Colon (tissue), 2 donors: ENCODE results near the gene NCOR2.
"Not testable (repeated sequence)": the region's sequence is repeated elsewhere in the genome, so short reads cannot be mapped to it uniquely, and the experiment has no call there.

Experiments
- FAIRE-seq: peaks from 2 replicates; lab custom pipeline; 2012; peaks lifted over from hg19 to GRCh38; lab: Jason Lieb, UNC
- donor health status: control.
- donor health status: control.

NCOR2 gene

DNA sequence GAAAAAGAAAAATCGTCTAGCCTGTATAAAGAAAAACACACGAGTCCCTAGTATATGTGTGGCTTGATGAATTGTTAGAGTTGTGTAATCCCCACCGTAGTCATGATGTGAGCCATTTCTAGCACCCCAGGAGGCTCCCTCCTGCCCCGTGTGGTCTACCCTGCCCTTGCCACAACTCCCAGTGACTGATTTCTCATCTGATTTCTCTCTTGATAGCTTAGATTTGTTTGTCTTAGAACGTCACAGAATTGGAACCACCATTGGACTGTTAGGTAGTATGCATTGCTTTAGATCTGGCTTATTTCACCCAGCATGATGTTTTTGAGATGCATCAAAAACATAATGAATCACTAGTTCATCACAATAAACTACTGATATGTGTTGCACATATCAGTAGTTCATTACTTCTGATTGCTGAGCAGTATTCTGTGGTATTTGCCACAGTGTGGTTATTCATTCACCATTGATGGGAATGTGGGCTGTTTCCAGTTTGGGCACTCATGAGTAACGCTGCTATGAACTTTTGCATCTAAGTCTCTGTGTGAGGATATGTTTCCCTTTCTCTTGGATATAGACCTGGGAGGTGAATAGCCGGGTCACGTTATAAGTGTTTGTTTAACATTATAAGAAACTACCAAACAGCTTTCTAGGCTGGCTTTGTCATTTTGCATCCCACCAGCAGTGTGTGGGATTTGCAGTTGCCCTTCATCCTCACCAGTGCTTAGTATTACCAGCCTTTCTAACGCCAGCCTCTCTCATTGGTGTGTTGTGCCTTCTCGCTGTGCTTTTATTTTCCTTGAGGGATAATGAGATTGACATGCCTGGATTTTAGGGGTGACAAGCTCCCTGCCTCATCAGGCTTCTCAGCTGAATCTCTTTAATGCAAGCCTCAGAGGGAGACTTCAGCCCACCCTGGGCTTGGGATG, 31.9 kb upstream of the NCOR2 start:
- FAIRE-seq, result no peak

DNA sequence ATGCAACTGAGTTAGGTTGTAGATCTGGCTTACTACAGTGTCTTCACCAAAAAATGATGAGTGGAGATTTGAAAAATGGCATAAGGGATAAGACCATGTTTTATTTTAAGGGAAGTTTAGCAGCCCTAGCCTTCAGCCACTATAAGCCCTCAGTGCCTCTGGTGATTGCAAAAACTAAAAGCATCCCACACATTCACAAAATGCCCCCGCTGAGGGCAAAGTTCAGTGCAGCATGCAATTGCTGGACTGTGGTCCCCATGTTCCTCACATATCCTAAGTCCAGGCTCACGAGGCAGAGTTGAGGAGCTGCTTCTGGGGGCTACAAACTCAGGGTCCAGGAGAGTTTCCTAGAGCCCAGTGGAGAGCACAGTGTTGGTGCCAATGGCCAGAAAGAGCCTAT, 29.6 kb upstream of the NCOR2 start:
- no peak for FAIRE-seq

DNA sequence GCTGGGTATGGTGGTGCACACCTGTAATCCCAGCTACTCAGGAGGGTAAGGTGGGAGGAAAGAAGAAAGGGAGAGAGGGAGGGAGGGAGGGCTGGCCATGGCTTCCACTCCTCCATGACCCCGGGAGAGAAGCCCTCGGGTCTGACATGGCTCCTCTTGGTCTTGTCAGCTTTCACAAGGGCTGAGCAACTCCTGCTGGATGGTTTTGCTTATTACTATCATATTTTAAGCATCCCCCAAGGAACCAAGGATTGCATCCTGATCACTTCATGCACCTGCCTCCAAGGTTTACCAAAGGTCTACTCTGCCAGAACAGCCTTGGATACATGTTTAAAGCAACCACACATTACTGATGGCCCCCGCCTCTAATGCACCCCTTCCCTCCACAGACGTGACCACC, 28.0 kb upstream of the NCOR2 start:
- FAIRE-seq, result no peak

DNA sequence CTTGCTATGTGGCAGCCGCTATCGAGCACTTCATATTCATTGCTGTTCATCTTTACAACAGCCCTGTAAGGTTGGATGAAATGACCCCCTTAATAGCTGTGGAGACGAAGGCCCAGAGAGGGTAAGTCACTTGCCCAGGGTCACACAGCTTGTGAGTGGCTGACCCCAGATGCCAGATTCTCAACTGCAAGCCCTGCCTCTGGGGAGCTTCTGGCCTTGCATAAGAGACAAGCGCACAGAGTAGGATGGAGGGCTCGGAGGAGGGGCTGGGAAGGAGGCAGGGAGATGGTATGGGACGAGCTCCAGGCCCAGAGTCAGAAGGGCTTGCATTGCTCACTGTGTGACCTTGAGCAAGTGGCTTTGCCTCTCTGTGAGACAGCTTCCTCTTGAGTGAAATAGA, 27.4 kb upstream of the NCOR2 start:
- no peak for FAIRE-seq

DNA sequence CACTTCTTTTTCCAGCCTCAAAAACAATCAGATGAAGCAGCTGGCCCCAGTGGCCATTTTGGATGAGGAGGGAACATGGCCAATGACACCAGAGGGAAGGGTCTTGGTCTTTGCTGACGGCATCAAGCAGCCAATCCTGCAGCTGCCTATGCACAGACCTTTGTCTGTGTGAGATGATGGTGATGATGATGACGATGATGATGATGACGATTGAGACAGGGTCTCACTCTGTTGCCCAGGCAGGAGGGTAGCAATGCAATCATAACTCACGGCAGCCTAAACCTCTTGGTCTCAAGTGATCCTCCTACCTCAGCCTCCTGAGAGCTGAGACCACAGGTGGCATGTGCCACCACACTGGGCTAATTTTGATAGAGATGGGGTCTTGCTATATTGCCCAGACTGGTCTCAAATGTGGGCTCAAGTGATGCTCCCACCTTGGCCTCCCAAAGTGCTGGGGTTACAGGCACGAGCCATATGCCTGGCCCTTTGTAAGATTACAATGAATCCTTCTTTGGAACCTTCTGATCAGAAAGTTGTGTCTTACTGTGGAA, 26.5 kb upstream of the NCOR2 start:
- FAIRE-seq, result no peak

DNA sequence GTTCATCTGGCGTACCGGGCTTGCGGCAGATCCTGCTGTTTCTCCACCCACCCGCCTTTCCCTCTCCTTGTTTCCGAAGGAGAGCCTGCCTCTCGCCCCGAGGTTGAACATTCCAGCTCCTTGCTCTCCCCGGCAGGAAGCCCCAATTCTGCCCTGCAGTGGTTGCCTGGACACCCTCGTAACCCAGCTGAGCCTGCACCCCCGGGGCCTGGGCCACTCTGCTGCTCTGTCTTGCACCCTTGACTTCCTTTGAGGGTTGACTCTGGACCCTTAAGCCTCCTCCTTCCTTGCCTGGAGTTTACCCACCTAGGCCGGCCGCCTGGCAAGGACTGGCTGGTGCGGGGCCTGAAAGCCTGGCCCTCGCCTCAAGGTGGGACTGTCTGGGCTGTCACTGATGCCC, 25.8 kb upstream of the NCOR2 start:
- no peak for FAIRE-seq

DNA sequence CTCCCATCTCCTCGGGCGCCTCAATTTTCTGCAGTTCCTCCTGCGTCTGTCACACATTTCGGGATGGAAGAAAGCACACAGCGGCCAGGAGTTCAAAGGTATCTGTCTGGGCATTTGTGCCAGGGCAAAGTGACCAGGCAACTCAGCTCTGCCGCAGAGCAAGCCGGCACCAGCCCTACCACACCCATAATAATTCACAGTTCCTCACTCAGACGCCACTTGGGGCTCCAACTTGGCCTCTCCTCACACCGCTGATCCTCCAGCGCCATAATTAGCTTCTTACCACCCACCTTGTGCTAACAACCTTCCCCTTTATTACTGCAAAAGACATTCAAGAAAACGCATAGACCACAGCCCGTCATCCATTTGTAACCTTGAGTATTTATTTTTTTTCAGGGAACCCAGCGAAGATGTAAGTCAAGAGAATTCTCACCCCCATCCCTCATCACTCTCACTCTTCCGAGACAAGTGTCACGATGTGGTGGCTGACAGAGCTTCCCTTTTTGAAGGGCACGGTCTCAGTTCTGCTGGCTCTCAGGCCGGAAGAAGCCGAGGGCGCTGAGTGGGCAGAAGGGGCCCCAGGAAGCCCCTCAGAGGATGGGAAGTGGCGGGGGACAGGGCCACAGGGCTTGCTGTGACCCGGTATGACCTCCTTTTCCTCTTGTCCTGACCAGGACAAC, 25.2 kb upstream of the NCOR2 start:
- no peak for FAIRE-seq

DNA sequence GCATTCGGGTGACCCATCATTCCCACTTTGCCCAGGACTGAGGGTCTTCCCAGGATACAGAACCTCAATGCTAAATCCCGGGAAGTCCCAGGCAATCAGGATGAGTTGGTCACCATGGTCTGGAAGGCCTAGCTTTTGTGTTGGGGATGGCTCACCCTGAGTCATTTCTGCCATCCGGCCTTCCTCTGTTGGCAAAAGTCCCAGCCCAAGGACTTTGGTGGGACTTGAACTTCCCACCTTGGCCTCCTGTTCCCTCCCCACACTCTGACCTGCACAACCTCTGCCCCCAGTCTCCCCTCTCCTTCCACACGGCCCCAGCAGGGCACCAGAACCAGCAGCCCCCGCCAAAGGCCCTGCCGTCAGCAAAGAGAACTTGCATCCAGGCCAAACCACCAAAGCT, 24.6 kb upstream of the NCOR2 start:
- FAIRE-seq, result no peak

DNA sequence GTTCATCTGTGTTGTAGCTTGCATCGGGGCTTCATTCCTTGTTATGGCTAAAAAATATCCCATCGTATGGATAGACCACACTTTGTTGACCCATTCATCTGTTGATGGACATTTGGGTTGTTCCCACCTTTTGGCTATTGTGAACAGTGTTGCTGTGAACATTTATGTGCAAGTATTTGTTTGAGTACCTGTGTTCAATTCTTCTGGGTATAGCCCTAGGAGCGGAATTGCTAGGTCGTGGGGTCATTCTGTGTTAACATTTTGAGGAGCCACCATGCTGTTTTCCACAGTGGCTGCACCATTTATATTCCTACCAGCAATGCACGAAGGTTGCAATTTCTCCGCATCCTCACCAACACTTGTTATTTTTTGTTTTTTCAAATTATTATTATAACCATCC, 23.0 kb upstream of the NCOR2 start:
- FAIRE-seq, result no peak

DNA sequence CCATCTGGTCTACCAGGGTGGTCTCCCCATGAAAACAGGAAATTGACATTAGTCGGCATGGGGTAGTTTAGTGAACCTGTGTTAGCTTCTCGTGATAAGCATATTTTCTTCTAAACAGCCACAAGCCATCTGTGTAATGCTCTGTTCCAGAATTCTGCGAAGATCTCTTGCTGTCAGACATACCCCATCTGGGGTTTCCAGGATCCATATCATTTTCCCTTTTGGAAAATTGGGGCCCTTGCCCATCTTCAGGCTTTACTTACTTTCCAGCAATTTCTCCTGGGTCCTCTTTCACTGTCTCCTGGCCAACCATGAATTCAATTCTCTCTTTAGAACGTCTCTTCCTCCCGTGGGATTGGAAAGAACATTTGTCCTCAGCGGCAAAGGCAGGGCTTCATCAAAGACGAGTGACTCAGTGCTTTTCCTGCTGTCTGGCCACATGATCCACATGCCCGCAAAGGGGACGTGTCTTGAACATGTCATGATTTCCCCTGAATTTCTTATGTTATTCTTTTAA, 21.4 kb upstream of the NCOR2 start:
- no peak for FAIRE-seq

DNA sequence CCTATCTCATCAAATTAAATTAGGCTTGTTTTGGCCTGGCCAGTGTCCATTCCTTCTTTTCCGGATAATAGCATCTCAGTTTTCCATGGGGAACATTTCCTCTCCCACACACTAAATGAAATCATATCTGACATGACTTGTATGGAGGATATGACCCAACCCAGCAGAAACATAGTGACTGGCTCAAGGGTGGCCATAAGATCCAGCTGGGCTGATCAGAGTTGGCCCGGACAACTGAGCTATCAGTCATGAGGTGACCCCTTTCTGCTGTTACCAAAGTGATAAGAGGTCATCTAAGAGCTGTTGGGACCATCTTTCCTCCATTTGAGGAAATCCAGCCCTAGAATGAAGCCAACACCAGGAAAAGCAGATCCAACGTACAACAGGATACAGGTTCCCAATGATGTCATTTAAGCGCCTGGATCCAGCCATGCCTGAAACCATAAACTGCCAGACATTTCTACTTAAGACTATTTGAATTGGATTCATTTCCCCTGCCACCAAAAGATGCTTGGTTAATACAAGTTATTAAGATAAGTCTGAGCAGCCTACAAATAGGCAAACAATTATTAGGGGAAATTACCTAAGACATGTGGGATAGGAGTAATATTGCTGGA, 20.7 kb upstream of the NCOR2 start:
- no peak for FAIRE-seq

DNA sequence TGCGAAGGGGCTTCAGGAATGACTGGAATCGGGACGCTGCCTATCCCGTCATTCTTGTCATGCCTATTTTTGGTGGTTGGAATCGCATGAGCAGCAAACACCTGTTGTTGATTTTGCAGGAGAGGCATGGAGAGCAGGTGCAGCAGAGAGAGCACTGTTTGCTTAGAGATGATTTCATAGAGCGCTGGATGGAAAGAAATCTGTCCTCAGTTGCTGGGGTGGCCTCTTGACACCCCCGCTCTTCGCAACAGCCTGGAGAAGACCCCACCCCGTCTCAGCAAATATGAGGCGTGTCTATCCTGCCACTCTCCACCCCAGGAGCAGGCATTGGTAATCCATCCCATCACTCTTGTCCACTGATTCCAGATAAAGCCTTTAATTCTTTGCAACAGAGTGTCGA, 19.3 kb upstream of the NCOR2 start:
- no peak for FAIRE-seq

DNA sequence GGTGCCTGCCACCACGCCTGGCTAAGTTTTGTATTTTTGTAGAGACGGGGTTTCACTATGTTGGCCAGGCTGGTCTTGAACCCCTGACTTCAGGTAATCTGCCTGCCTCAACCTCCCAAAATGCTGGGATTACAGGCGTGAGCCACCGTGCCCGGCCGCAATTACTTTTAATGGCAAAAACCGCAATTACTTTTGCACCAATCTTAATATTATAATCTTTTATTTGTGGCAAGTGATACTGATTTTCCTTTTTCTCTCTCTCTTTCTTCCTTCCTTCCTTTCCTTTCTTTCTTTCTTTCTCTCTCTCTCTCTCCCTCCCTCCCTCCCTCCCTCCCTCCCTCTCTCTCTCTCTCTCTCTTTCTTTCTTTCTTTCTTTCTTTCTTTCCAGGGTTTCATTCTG, 17.1 kb upstream of the NCOR2 start:
- FAIRE-seq, result not testable (repeated sequence)

DNA sequence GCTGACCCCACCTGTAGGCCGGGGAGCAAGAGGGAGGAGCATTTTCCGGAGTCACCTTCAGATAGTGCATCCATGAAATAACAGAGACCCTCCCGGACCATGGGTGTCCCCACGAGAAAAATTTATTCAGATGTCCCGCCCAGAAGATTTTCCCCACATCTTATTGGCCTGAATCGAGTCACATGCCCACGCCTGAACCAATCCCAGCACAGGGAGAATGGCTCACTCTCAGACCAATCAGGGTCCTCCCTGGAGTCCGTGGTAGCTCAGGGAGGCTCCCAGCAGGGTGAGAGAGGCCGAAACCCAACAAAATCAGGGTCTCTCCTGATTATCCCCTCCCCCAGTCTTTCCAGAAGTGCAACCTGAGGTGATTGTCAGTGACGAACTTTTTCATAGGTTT, 16.4 kb upstream of the NCOR2 start:
- FAIRE-seq, result no peak

DNA sequence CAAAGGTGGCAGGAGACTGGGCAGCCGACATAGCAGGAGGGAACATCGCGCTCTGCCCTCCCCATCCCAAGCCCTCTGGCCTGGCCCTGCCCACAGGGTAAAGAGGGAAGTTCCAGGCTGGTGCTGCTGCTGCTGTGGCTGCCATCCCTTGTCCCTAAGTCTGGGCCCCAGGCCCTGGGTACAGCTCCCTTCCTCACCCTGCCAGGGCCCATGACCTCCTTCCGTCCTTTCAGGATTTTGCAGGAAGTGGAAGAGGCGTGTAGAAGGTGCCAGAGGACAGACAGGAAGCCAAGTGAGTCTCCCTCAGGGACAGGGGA, 14.7 kb upstream of the NCOR2 start:
- no peak for FAIRE-seq

DNA sequence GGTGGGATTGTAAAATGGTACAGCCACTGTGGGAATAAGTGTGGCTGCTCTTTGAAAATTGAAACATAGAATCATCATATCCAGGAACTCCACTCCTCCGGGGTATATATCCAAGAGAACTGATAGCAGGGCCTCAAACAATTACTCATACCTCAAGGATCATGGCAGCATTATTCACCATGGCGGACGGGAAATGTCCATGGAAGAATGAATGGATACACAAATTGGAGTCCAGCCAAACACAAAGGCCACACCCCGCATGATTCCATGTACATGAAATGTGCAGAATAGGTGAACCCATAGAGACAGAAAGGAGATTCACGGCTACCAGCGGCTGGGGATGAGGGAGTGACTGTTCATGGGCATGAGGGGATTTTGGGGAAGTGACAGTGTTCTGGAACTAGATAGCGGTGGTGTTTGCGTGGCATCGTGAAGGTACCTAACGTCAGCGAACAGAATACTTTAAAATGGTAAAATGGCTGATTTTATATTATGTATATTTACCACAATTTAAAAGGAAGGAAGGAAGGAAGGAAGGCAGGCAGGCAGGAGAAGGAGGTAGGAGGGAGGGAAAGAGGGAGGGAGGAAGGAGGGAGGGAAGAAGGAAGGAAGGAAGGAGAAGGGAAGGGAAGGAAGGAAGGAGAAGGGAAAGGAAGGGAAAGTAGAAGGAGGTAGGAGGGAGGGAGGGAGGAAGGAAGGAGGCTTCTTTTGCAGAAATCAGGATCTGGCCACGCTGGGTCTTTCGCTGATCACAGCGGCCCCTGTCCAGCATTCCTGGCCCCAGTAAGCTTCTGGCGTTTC, 14.1 kb upstream of the NCOR2 start:
- no peak for FAIRE-seq

DNA sequence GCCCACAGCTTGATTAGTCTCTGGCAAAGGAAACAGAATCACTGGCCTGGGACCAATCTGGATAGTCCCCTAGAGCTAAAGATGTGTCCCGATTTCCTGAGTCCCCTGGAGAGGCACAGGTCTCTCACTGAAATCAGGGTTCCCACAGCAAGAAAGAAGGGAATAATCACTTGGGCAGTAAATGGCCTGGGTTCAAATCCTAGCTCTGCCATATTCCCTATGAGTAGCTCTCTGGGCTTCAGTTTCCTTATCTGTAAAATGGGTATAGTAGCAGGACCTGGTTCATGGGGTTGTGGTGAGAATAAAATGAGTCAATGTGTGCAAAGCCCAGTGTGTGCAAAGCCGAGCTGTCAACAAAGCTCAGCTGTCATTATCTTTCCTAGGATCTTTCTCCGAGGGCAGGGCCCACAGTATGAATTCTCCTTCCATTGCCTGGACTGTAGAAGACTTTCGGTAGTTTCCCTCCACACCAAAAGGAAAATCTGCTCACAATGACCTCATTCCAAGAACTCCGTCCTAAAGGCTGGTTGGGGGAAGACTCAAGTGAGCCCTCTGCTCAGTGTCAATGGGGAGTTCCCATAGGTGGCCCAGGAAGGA, 12.6 kb upstream of the NCOR2 start:
- FAIRE-seq, result no peak

DNA sequence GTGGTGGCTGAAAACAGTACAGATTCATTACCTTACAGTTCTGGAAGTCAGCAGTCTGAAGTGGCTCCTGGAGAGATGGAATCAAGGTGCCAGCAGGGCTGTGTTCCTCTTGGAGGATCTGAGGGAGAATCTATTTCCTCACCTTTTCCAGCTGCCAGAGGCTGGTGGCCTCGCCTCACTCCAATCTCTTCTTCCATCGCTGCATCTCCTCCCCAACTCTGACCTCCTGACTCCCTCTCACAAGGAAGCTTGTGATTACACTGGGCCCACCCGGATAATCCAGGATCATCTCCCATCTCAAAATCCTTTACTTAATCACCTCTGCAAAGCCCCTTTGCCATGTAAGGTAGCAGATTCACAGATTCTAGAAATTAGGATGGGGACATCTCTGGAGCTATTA, 11.4 kb upstream of the NCOR2 start:
- FAIRE-seq, result no peak

DNA sequence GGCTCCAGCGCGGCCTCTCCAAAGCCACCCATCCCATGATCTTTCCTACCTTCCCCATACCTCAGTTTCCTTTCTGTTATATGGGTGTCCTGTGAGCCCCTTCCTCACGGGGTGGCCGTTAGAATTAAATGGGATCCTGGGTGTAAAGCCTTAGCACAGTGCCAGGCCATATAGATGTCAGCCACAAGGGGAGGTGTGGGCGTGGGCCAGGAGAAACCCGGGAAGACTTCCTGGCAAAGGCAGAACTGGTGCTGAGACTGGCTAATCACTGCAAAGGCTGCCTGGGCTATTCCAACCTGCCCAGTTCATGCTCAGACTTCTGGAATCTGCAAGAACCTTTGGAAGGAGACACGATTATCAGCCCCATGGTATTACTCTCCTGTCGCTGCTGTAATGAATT, 11.0 kb upstream of the NCOR2 start:
- no peak for FAIRE-seq

DNA sequence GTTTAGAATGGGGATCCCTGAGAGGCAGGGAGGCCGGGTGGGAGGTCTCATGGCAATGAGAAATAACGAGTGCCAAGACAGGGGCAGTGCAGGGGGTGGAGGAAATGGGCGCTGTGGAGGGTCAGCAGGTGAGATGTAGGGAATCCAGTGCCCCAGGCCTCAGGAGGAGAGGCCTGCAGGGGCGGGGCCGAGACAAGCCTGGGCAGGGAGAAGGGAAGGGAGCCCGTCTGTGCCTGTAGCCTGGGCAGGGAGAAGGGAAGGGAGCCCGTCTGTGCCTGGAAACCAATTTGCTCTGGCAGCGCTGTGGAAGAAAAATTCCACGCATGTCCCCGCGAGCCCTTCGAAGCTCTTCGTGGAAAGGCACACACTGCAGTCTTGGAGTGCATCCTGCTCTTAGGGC, 10.6 kb upstream of the NCOR2 start:
- no peak for FAIRE-seq

DNA sequence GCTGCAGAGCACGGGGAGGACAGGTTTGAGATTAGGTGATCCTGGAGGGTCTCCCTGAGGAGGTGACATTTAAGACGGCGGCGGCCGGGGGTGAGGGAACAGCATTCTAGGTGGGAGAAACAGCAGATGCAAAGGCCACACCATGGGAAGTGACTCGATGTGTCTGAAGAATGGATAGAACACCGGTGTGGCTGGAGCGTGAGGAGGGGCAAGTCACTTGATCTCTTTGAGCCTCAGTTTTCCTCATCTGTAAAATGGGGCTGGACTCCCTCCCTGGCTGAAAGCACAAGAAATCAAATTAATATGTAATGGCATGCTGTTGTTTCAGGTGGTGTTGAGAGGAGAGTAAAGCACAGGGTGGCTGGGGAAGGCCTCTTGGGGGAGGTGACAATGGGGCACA, 10.0 kb upstream of the NCOR2 start:
- FAIRE-seq, result no peak
